GM12878 (cell line): Measurements from ENCODE around the gene FMNL2.

ENCODE experiments used
- EP300 ChIP-seq, 2 experiments: fragments of 150-350 bp in 1 of 2; IDR thresholded peaks; 2 replicates each; pipeline ENCODE4 v1.6.1; 2011 to 2012; ENCODE audit warnings: low read depth in 2 of 2, low read length in 2 of 2, borderline replicate concordance in 1 of 2, improper control_type of control experiment in 1 of 2, inconsistent platforms in 1 of 2; ENCODE audit not compliant: control insufficient read depth in 1 of 2
- NFYB ChIP-seq: IDR thresholded peaks from 2 replicates; pipeline ENCODE4 v1.6.1; 2011; ENCODE audit warnings: low read depth, mild to moderate bottlenecking, low read length, improper control_type of control experiment, moderate library complexity; ENCODE audit not compliant: insufficient read depth
- POLR2A ChIP-seq: IDR thresholded peaks from 2 replicates; pipeline ENCODE4 v1.6.1; 2011; ENCODE audit warnings: low read depth, mild to moderate bottlenecking, low read length
- POLR2AphosphoS5 ChIP-seq: IDR thresholded peaks from 2 replicates; pipeline ENCODE4 v1.6.1; 2011; ENCODE audit warnings: mild to moderate bottlenecking, low read length, inconsistent platforms
- YBX1 ChIP-seq: fragments of 450-650 bp; IDR thresholded peaks from 2 replicates; pipeline ENCODE4 v1.6.1; 2016; ENCODE audit warnings: antibody characterized with exemption
- ZNF274 ChIP-seq: IDR thresholded peaks from one replicate; pipeline ENCODE4 v1.8.0; 2011; ENCODE audit not compliant: insufficient read length, insufficient read depth
- TF ChIP-seq, protein P1 (sequence below), 3 experiments: IDR thresholded peaks in 2 of 3; conservative IDR thresholded peaks in 1 of 3; 2 replicates each; pipeline ENCODE4 v1.5.1; 2011; ENCODE audit warnings: low read depth in 3 of 3, low read length in 3 of 3, mild to moderate bottlenecking in 3 of 3, control low read depth in 2 of 3, moderate library complexity in 2 of 3, inconsistent platforms in 1 of 3, mixed read lengths in 1 of 3; ENCODE audit not compliant: control insufficient read depth in 2 of 3, insufficient read depth in 1 of 3; ENCODE audit errors: extremely low read depth in 1 of 3
- TF ChIP-seq, protein P2 (sequence below): IDR thresholded peaks from 2 replicates; pipeline ENCODE4 v1.6.1; 2012; ENCODE audit warnings: low read length, inconsistent platforms
- TF ChIP-seq, protein P3 (sequence below): fragments of 450-650 bp; IDR thresholded peaks from 2 replicates; pipeline ENCODE4 v1.6.1; 2017; ENCODE audit warnings: mild to moderate bottlenecking

DNA sequence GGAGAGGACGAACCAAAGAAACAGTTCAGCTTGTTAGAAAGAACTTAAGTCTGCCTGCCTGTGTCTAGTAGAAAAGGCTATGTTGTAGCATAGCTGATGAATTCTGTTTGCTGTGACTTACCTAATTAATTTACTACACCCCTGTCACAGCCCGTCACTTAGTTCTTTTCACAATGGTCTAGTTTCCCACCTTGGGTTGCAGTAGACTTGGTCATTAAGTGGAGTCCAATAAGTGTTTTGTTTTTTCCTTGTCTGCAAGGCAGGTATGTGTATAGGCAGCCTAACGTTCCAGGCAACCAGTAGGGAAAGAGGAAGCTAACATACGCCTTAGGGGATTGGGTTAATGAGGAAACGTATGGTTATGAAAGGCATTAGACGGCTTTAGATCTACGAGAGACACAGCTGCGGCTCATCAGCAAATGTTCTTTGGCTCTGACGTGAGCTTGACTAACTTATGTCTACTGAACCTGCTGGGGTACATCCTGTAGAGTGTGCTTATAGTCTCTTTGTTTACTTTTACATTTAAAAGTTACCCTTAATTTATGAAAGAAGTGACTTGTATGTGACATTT is 202.2 kb downstream of the FMNL2 start:
- TF ChIP-seq, protein P1, sequence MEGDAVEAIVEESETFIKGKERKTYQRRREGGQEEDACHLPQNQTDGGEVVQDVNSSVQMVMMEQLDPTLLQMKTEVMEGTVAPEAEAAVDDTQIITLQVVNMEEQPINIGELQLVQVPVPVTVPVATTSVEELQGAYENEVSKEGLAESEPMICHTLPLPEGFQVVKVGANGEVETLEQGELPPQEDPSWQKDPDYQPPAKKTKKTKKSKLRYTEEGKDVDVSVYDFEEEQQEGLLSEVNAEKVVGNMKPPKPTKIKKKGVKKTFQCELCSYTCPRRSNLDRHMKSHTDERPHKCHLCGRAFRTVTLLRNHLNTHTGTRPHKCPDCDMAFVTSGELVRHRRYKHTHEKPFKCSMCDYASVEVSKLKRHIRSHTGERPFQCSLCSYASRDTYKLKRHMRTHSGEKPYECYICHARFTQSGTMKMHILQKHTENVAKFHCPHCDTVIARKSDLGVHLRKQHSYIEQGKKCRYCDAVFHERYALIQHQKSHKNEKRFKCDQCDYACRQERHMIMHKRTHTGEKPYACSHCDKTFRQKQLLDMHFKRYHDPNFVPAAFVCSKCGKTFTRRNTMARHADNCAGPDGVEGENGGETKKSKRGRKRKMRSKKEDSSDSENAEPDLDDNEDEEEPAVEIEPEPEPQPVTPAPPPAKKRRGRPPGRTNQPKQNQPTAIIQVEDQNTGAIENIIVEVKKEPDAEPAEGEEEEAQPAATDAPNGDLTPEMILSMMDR (IDR thresholded peaks at IDR 0.05 in 2 of 3, conservative IDR thresholded peaks at IDR 0.05 in 1 of 3; ENCODE audit: control insufficient read depth in 2 of 3, extremely low read depth in 1 of 3, insufficient read depth in 1 of 3, low read depth in 3 of 3, low read length in 3 of 3), result no peak
- TF ChIP-seq EP300 (IDR thresholded peaks at IDR 0.05; ENCODE audit: borderline replicate concordance in 1 of 2, control insufficient read depth in 1 of 2, low read depth in 2 of 2, low read length in 2 of 2) (no peak), POLR2AphosphoS5 (no peak), POLR2A (no peak), ZNF274 (no peak), NFYB (no peak), YBX1 (no peak)
- TF ChIP-seq, protein P2, sequence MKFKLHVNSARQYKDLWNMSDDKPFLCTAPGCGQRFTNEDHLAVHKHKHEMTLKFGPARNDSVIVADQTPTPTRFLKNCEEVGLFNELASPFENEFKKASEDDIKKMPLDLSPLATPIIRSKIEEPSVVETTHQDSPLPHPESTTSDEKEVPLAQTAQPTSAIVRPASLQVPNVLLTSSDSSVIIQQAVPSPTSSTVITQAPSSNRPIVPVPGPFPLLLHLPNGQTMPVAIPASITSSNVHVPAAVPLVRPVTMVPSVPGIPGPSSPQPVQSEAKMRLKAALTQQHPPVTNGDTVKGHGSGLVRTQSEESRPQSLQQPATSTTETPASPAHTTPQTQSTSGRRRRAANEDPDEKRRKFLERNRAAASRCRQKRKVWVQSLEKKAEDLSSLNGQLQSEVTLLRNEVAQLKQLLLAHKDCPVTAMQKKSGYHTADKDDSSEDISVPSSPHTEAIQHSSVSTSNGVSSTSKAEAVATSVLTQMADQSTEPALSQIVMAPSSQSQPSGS, result no peak
- TF ChIP-seq, protein P3, sequence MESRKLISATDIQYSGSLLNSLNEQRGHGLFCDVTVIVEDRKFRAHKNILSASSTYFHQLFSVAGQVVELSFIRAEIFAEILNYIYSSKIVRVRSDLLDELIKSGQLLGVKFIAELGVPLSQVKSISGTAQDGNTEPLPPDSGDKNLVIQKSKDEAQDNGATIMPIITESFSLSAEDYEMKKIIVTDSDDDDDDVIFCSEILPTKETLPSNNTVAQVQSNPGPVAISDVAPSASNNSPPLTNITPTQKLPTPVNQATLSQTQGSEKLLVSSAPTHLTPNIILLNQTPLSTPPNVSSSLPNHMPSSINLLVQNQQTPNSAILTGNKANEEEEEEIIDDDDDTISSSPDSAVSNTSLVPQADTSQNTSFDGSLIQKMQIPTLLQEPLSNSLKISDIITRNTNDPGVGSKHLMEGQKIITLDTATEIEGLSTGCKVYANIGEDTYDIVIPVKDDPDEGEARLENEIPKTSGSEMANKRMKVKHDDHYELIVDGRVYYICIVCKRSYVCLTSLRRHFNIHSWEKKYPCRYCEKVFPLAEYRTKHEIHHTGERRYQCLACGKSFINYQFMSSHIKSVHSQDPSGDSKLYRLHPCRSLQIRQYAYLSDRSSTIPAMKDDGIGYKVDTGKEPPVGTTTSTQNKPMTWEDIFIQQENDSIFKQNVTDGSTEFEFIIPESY, result no peak
